ENCODE results near the gene LRRC43. TPM values are rescaled to one million over a fixed set of nuclear protein-coding genes. Genes with fewer than 3 reads are reported as not detected.

Gene LRRC43
- polyA plus RNA-seq, 1 donor from 2014 or later = 4.8 TPM

DNA sequence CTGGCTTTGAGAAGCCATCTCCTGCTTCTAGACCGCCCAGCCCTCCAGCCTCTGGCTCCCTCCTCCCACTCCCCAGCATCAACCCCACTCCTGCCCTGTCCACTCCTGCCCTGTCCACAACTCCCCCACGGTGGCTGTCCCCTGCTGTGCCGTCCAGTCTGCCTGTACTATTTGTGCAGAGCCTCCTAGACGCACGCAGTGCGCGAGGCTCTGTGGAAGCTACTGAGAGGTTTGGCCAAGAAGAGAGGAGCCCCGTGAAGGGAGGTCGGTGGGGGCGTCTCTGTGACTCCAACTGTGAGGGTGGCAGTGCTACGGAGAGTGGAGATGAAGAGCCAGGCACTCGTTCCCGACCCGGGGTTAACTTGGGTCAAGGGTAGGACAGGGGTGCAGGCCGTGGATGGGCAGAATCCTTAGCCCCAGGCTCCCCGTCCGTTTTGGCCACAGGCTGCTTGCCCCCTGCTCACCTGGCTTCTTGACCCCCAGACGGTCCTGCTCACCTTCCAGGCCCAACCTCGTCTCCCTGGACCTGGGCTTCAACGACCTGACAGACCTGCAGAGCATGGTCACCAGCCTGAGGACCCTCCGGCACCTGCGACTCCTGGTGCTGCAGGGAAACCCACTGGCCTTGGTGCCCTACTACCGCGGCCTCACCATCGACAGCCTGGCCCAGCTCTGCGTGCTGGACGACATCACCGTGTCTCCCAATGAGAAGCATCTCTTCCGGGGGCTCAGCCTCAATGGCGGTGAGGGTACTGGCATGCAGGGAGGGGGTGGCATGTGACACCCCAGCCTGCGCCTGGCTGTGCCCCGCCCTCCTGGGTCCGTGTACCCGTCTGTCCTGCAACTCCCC lies 6.9 kb downstream of the LRRC43 start:
- no peak overlapping the region for H3K9ac ChIP-seq (ENCODE audit: low read length)
- H3K9me3 ChIP-seq (ENCODE audit: low read length) = no peaks in the 10 kb centered on the region
- no peak overlapping the region for H3K4me3 ChIP-seq (ENCODE audit: low read length)
- H3K4me2 ChIP-seq (ENCODE audit: low read length) = no peak overlapping the region
- TF ChIP-seq TAF1 (IDR thresholded peaks at IDR 0.05; ENCODE audit: low read depth) = no peak
- TF ChIP-seq, protein P1, sequence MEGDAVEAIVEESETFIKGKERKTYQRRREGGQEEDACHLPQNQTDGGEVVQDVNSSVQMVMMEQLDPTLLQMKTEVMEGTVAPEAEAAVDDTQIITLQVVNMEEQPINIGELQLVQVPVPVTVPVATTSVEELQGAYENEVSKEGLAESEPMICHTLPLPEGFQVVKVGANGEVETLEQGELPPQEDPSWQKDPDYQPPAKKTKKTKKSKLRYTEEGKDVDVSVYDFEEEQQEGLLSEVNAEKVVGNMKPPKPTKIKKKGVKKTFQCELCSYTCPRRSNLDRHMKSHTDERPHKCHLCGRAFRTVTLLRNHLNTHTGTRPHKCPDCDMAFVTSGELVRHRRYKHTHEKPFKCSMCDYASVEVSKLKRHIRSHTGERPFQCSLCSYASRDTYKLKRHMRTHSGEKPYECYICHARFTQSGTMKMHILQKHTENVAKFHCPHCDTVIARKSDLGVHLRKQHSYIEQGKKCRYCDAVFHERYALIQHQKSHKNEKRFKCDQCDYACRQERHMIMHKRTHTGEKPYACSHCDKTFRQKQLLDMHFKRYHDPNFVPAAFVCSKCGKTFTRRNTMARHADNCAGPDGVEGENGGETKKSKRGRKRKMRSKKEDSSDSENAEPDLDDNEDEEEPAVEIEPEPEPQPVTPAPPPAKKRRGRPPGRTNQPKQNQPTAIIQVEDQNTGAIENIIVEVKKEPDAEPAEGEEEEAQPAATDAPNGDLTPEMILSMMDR (IDR thresholded peaks at IDR 0.05; ENCODE audit: poor library complexity, severe bottlenecking) = no peak
- no peak for TF ChIP-seq MXI1 (conservative IDR thresholded peaks at IDR 0.05; ENCODE audit: poor library complexity, severe bottlenecking)
- no peak overlapping the region for H2AFZ ChIP-seq (ENCODE audit: low read depth, low read length)
- H3F3A ChIP-seq (ENCODE audit: insufficient read depth, low read length, poor library complexity, severe bottlenecking) = no peaks in the 10 kb centered on the region
- no peaks in the 10 kb centered on the region for H3K9me2 ChIP-seq (ENCODE audit: insufficient read depth, low read length)
- H4K20me1 ChIP-seq (ENCODE audit: insufficient read depth) = no peaks in the 10 kb centered on the region
- no peaks in the 10 kb centered on the region for H3K79me2 ChIP-seq (replicated peaks; ENCODE audit: insufficient read depth, low read length)
- no peaks in the 10 kb centered on the region for H3K27me3 ChIP-seq (ENCODE audit: insufficient read depth, low read depth, low read length)
- H3K36me3 ChIP-seq (ENCODE audit: insufficient read depth, low read length) = no peaks in the 10 kb centered on the region
- H3K27ac ChIP-seq (ENCODE audit: low read length) = no peak overlapping the region

DNA sequence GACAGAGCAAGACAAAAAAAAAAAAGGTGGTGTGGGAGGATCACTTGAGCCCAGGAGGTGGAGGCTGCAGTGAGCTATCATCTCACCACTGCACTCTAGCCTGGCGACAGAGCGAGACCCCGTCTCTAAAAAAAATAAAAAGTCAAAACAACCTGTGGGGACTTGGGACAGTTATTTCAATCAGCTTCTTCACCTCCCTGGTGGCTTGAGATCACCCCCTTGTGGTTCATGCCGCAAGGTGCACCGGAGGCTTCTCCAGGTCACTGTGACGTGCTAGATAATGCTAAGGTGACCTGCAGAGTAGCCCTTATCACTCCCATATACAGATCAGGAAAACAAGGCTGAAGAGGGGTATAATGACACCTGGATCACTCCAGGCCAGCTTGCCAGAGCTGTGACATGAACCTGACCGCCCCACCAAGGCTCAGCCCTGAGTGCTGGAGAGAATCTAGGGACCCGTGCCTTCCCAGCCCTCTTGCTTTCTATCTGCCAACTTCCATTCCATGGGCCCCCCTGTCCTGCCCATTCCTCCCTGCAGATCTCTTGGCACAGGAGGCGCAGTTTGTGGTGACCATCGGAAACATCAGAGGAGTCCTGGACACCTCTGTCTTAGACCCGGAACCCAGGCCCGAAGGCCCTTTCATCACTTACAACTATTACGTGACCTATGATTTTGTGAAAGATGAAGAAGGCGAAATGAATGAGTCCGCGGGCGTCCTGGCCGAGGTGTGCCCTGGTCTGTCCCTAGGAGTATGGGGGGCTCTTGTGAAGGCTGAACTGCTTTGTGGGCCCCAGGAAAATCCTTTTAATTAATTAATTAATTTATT lies 8.1 kb downstream of the LRRC43 start:
- Histone ChIP-seq H3K9me3 (ENCODE audit: low read length) (no peaks in the 10 kb centered on the region), H3K27me3 (ENCODE audit: insufficient read depth, low read depth, low read length) (no peaks in the 10 kb centered on the region), H3K9ac (ENCODE audit: low read length) (no peak overlapping the region), H3K9me2 (ENCODE audit: insufficient read depth, low read length) (no peaks in the 10 kb centered on the region), H3K36me3 (ENCODE audit: insufficient read depth, low read length) (no peaks in the 10 kb centered on the region), H4K20me1 (ENCODE audit: insufficient read depth) (no peaks in the 10 kb centered on the region), H3F3A (ENCODE audit: insufficient read depth, low read length, poor library complexity, severe bottlenecking) (no peaks in the 10 kb centered on the region), H3K4me3 (ENCODE audit: low read length) (no peak overlapping the region), H3K4me2 (ENCODE audit: low read length) (no peak overlapping the region), H3K27ac (ENCODE audit: low read length) (no peak overlapping the region), H2AFZ (ENCODE audit: low read depth, low read length) (no peak overlapping the region), H3K79me2 (replicated peaks; ENCODE audit: insufficient read depth, low read length) (no peaks in the 10 kb centered on the region)
- TF ChIP-seq POLR2AphosphoS5 (IDR thresholded peaks at IDR 0.05) = no peak
- peak; percentile 52 for TF ChIP-seq RAD21 (conservative IDR thresholded peaks at IDR 0.05)
- TF ChIP-seq SMC3 (conservative IDR thresholded peaks at IDR 0.05; ENCODE audit: poor library complexity) = peak; percentile 61
- TF ChIP-seq, protein P1 (IDR thresholded peaks at IDR 0.05; ENCODE audit: poor library complexity, severe bottlenecking) = peak; percentile 59

DNA sequence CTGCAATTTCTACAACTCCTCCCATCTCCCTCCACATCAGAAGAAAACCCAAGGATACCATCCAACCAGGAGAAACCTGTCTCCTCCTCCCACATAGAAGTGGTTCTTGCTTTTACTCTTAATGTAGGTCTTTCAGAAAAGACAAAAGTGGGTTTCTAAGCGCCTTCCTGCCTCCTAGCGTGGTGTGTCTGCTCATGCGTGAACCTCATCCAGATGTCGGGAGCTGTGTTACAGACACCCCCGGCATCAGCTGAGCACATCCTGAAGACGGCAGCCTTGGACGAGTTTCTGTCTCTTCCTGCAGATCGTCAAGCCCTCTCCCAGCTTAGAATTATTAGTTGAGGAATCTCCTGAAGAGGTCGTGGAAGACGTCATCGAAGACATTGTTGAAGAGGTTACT lies 9.5 kb downstream of the LRRC43 start:
- no peak overlapping the region for H3K4me3 ChIP-seq (ENCODE audit: low read length)
- H2AFZ ChIP-seq (ENCODE audit: low read depth, low read length) = no peak overlapping the region
- H3K27ac ChIP-seq (ENCODE audit: low read length) = no peak overlapping the region
- H3K9me2 ChIP-seq (ENCODE audit: insufficient read depth, low read length) = no peaks in the 10 kb centered on the region
- no peaks in the 10 kb centered on the region for H4K20me1 ChIP-seq (ENCODE audit: insufficient read depth)
- H3K4me2 ChIP-seq (ENCODE audit: low read length) = no peak overlapping the region
- TF ChIP-seq MXI1 (conservative IDR thresholded peaks at IDR 0.05; ENCODE audit: poor library complexity, severe bottlenecking) (no peak), EP300 (conservative IDR thresholded peaks at IDR 0.05; ENCODE audit: poor library complexity, severe bottlenecking) (no peak), SMC3 (conservative IDR thresholded peaks at IDR 0.05; ENCODE audit: poor library complexity) (no peak), RAD21 (conservative IDR thresholded peaks at IDR 0.05) (no peak), TAF1 (IDR thresholded peaks at IDR 0.05; ENCODE audit: low read depth) (no peak), POLR2AphosphoS5 (IDR thresholded peaks at IDR 0.05) (no peak), EZH2 (IDR thresholded peaks at IDR 0.05; ENCODE audit: borderline replicate concordance, insufficient read depth, low read length, poor library complexity, severe bottlenecking) (no peak)
- TF ChIP-seq, protein P1 (IDR thresholded peaks at IDR 0.05; ENCODE audit: poor library complexity, severe bottlenecking) = no peak
- no peaks in the 10 kb centered on the region for H3K79me2 ChIP-seq (replicated peaks; ENCODE audit: insufficient read depth, low read length)
- no peaks in the 10 kb centered on the region for H3K9me3 ChIP-seq (ENCODE audit: low read length)
- no peaks in the 10 kb centered on the region for H3K36me3 ChIP-seq (ENCODE audit: insufficient read depth, low read length)
- H3F3A ChIP-seq (ENCODE audit: insufficient read depth, low read length, poor library complexity, severe bottlenecking) = no peaks in the 10 kb centered on the region
- H3K27me3 ChIP-seq (ENCODE audit: insufficient read depth, low read depth, low read length) = no peaks in the 10 kb centered on the region
- H3K9ac ChIP-seq (ENCODE audit: low read length) = no peak overlapping the region

All from neural cell (in vitro differentiated cells).